ENCODE results near the gene SLC4A9. TPM values are rescaled to one million over a fixed set of nuclear protein-coding genes. Genes with fewer than 3 reads are reported as not detected.
"Not testable (repeated sequence)": the region's sequence is repeated elsewhere in the genome, so short reads cannot be mapped to it uniquely, and the experiment has no call there.

The SLC4A9 gene
- polyA plus RNA-seq, 1 donor, result 0.22 TPM

- no peak overlapping the region for H3K27ac ChIP-seq (ENCODE audit: low read length)
- H3K36me3 ChIP-seq (ENCODE audit: control insufficient read depth, insufficient read depth, low read length), result no peaks in the 10 kb centered on the region
- H3K9me3 ChIP-seq (ENCODE audit: control insufficient read depth, low read depth, low read length), result no peaks in the 10 kb centered on the region
- H3K4me1 ChIP-seq (ENCODE audit: control insufficient read depth, insufficient read depth, low read length), result no peaks in the 10 kb centered on the region
- no peaks in the 10 kb centered on the region for H3K27me3 ChIP-seq (ENCODE audit: control insufficient read depth, insufficient read depth, low read length)
- H3K4me3 ChIP-seq (ENCODE audit: low read length), result no peak overlapping the region
- WGBS (ENCODE audit: insufficient coverage, low lambda C conversion rate), result 60% methylated on average over 2 of the region's 5 CpGs
- no peak for DNase-seq
These were observed 60.8 kb downstream of the SLC4A9 start for GRCh38 chr5:140420665-140421361.

DNA sequence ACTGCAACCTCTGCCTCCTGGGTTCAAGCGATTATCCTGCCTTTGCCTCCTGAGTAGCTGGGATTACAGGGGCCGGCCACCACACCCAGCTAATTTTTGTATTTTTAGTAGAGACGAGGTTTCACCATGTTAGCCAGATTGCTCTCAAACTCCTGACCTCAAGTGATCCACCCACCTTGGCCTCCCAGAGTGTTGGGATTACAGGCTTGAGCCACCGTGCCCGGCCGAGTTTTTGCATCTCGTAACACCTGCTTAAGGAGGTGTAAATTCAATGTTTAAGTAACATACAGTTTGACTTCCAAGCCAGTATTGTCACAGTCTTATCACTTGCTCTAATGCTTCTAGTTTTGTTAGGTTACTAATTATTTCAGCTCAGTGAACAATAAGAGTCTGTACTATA is 61.4 kb downstream of the SLC4A9 start:
- H3K4me1 ChIP-seq (ENCODE audit: control insufficient read depth, insufficient read depth, low read length); DNase-seq; H3K36me3 ChIP-seq (ENCODE audit: control insufficient read depth, insufficient read depth, low read length); H3K27me3 ChIP-seq (ENCODE audit: control insufficient read depth, insufficient read depth, low read length); H3K4me3 ChIP-seq (ENCODE audit: low read length); H3K9me3 ChIP-seq (ENCODE audit: control insufficient read depth, low read depth, low read length); H3K27ac ChIP-seq (ENCODE audit: low read length): not testable (repeated sequence)
- WGBS (ENCODE audit: insufficient coverage, low lambda C conversion rate), result no CpG with 5 or more reads among the region's 7 CpGs

DNA sequence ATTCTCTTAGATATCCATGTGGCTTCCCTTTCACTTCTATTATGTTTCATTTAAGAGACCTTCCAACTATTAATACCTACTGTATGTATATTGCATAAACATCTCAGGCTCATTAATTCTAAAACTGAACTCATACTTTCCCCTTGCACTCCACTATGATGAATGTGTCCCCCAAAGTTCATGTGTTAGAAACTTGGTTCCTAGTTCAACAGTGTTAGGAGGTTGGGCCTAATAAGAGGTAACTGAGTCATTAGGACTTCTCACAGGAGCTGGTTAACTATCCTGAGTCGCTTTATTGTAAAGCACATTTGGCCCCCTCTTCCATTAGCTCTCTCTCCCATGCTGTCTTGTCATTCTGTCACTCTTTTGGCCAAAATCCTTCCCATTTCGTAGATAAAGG is 63.6 kb downstream of the SLC4A9 start:
- Histone ChIP-seq H3K36me3 (ENCODE audit: control insufficient read depth, insufficient read depth, low read length) (no peaks in the 10 kb centered on the region), H3K9me3 (ENCODE audit: control insufficient read depth, low read depth, low read length) (peaks cover 8% of the 10 kb centered on the region), H3K4me3 (ENCODE audit: low read length) (no peak overlapping the region), H3K27ac (ENCODE audit: low read length) (no peak overlapping the region), H3K4me1 (ENCODE audit: control insufficient read depth, insufficient read depth, low read length) (no peaks in the 10 kb centered on the region), H3K27me3 (ENCODE audit: control insufficient read depth, insufficient read depth, low read length) (no peaks in the 10 kb centered on the region)
- no peak for DNase-seq
- 100% methylated on average over 1 of the region's 2 CpGs for WGBS (ENCODE audit: insufficient coverage, low lambda C conversion rate)

- Histone ChIP-seq H3K27ac (ENCODE audit: low read length) (no peak overlapping the region), H3K27me3 (ENCODE audit: control insufficient read depth, insufficient read depth, low read length) (no peaks in the 10 kb centered on the region), H3K4me1 (ENCODE audit: control insufficient read depth, insufficient read depth, low read length) (no peaks in the 10 kb centered on the region), H3K4me3 (ENCODE audit: low read length) (no peak overlapping the region), H3K9me3 (ENCODE audit: control insufficient read depth, low read depth, low read length) (peaks cover 10% of the 10 kb centered on the region), H3K36me3 (ENCODE audit: control insufficient read depth, insufficient read depth, low read length) (no peaks in the 10 kb centered on the region)
- no peak for DNase-seq
- no CpG with 5 or more reads among the region's 3 CpGs for whole genome bisulfite sequencing (ENCODE audit: insufficient coverage, low lambda C conversion rate)
These were observed 64.1 kb downstream of the SLC4A9 start for GRCh38 chr5:140424135-140424534.

Other genes starting within 250 kb of the SLC4A9 start
- 16.0 TPM for gene PURA, start 246.1 kb upstream of the SLC4A9 start, polyA plus RNA-seq
- 9.4 TPM for gene IGIP, start 234.3 kb upstream of the SLC4A9 start, polyA plus RNA-seq
- 94.5 TPM for gene CYSTM1, start 185.0 kb upstream of the SLC4A9 start, polyA plus RNA-seq
- 57.7 TPM for gene PFDN1, start 57.1 kb upstream of the SLC4A9 start, polyA plus RNA-seq
- gene HBEGF, start 13.6 kb upstream of the SLC4A9 start, polyA plus RNA-seq, result 4.7 TPM
- 131 TPM for gene ANKHD1, start 41.6 kb downstream of the SLC4A9 start, polyA plus RNA-seq
- 14.7 TPM for gene EIF4EBP3, start 187.5 kb downstream of the SLC4A9 start, polyA plus RNA-seq
- gene SRA1, start 197.3 kb downstream of the SLC4A9 start, polyA plus RNA-seq, result 21.7 TPM
- 27.2 TPM for gene APBB3, start 204.4 kb downstream of the SLC4A9 start, polyA plus RNA-seq
- 62.5 TPM for gene SLC35A4, start 204.6 kb downstream of the SLC4A9 start, polyA plus RNA-seq